ENCODE data around the gene MLYCD. TPM values are rescaled to one million over a fixed set of nuclear protein-coding genes. Genes with fewer than 3 reads are reported as not detected.

Gene MLYCD
- total RNA-seq, 1 donor from 2014 or later: 2.8 TPM

- H3K4me2 ChIP-seq (ENCODE audit: low read length): no peak overlapping the region
These were observed 24.9 kb downstream of the MLYCD start for GRCh38 chr16:83923581-83924365.

DNA sequence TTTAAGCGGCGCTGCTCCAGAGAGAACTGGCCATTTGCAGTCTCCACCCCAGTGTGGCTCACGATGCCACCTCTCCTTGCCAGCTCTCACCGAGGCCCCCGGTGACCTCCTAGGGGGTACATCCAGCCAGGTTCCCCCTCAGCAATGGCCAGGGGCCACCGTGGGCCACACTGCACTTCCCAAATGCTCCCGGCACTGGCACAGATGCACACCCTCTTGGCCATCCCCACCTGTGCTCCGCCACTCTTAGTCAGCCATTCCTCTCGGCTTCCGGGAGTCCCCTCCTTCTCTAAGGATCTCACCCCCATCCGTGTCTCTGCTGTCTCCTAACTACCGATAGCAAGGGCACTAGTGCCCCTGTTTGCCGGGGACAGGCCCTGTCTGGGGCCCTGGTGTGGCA lies 25.8 kb downstream of the MLYCD start:
- H3K4me1 ChIP-seq (ENCODE audit: insufficient read depth, low read length): peaks cover 4% of the 10 kb centered on the region
- H3K27me3 Mint-ChIP-seq (ENCODE audit: low read depth, unreplicated experiment): peaks cover 8% of the 10 kb centered on the region
- H3K27ac ChIP-seq (ENCODE audit: low read depth, low read length): no peak overlapping the region
- no peak overlapping the region for H3K4me2 ChIP-seq (ENCODE audit: low read length)
- H3K4me3 ChIP-seq (ENCODE audit: insufficient read depth, low read depth, low read length): no peak overlapping the region
- peaks cover 18% of the 10 kb centered on the region for H3K36me3 Mint-ChIP-seq (ENCODE audit: low read depth, unreplicated experiment)
- TF ChIP-seq EZH2 (IDR thresholded peaks at IDR 0.05; ENCODE audit: insufficient read depth, low read length): no peak
- TF ChIP-seq, protein P1, sequence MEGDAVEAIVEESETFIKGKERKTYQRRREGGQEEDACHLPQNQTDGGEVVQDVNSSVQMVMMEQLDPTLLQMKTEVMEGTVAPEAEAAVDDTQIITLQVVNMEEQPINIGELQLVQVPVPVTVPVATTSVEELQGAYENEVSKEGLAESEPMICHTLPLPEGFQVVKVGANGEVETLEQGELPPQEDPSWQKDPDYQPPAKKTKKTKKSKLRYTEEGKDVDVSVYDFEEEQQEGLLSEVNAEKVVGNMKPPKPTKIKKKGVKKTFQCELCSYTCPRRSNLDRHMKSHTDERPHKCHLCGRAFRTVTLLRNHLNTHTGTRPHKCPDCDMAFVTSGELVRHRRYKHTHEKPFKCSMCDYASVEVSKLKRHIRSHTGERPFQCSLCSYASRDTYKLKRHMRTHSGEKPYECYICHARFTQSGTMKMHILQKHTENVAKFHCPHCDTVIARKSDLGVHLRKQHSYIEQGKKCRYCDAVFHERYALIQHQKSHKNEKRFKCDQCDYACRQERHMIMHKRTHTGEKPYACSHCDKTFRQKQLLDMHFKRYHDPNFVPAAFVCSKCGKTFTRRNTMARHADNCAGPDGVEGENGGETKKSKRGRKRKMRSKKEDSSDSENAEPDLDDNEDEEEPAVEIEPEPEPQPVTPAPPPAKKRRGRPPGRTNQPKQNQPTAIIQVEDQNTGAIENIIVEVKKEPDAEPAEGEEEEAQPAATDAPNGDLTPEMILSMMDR (IDR thresholded peaks at IDR 0.05; ENCODE audit: insufficient read depth, low read depth, low read length): no peak
- peaks cover 3% of the 10 kb centered on the region for H3K4me1 Mint-ChIP-seq (ENCODE audit: low read depth, unreplicated experiment)
- H3K79me2 ChIP-seq (ENCODE audit: insufficient read depth, low read length): no peaks in the 10 kb centered on the region
- no peaks in the 10 kb centered on the region for H3K27me3 ChIP-seq (ENCODE audit: insufficient read depth, low read length)
- no peaks in the 10 kb centered on the region for H4K20me1 ChIP-seq (ENCODE audit: insufficient read depth, low read length)
- peaks cover 2% of the 10 kb centered on the region for H3K9me3 Mint-ChIP-seq (ENCODE audit: unreplicated experiment)
- FAIRE-seq (no peak), DNase-seq (ENCODE audit: low read depth) (no peak)
- no peak overlapping the region for H2AFZ ChIP-seq (ENCODE audit: low read depth, low read length)
- no peaks in the 10 kb centered on the region for H3K9me3 ChIP-seq (ENCODE audit: insufficient read depth, low read depth, low read length)
- H3K36me3 ChIP-seq (ENCODE audit: insufficient read depth, low read length): peaks cover 2% of the 10 kb centered on the region
- no peak overlapping the region for H3K27ac Mint-ChIP-seq (ENCODE audit: unreplicated experiment)
- no peak overlapping the region for H3K9ac ChIP-seq (ENCODE audit: low read length)
- no peak overlapping the region for H3K4me3 Mint-ChIP-seq (ENCODE audit: unreplicated experiment)

More at GRCh38 chr16:83923581-83924365, 24.9 kb downstream of the MLYCD start:
- peaks cover 8% of the 10 kb centered on the region for H3K27me3 Mint-ChIP-seq (ENCODE audit: low read depth, unreplicated experiment)
- no peak overlapping the region for H3K4me3 Mint-ChIP-seq (ENCODE audit: unreplicated experiment)
- no peaks in the 10 kb centered on the region for H3K27me3 ChIP-seq (ENCODE audit: insufficient read depth, low read length)
- peaks cover 3% of the 10 kb centered on the region for H3K4me1 Mint-ChIP-seq (ENCODE audit: low read depth, unreplicated experiment)
- no peaks in the 10 kb centered on the region for H3K9me3 ChIP-seq (ENCODE audit: insufficient read depth, low read depth, low read length)
- no peak for DNase-seq (ENCODE audit: low read depth)
- no peaks in the 10 kb centered on the region for H4K20me1 ChIP-seq (ENCODE audit: insufficient read depth, low read length)
- no peak overlapping the region for H3K4me3 ChIP-seq (ENCODE audit: insufficient read depth, low read depth, low read length)
- peaks cover 21% of the 10 kb centered on the region for H3K36me3 Mint-ChIP-seq (ENCODE audit: low read depth, unreplicated experiment)
- no peaks in the 10 kb centered on the region for H3K79me2 ChIP-seq (ENCODE audit: insufficient read depth, low read length)
- peaks cover 7% of the 10 kb centered on the region for H3K36me3 ChIP-seq (ENCODE audit: insufficient read depth, low read length)
- no peak overlapping the region for H3K27ac Mint-ChIP-seq (ENCODE audit: unreplicated experiment)
- peaks cover 4% of the 10 kb centered on the region for H3K4me1 ChIP-seq (ENCODE audit: insufficient read depth, low read length)
- no peak for FAIRE-seq
- peaks cover 2% of the 10 kb centered on the region for H3K9me3 Mint-ChIP-seq (ENCODE audit: unreplicated experiment)
- TF ChIP-seq EZH2 (IDR thresholded peaks at IDR 0.05; ENCODE audit: insufficient read depth, low read length): no peak
- TF ChIP-seq, protein P1 (IDR thresholded peaks at IDR 0.05; ENCODE audit: insufficient read depth, low read depth, low read length): no peak
- H2AFZ ChIP-seq (ENCODE audit: low read depth, low read length): no peak overlapping the region
- H3K9ac ChIP-seq (ENCODE audit: low read length): no peak overlapping the region
- H3K27ac ChIP-seq (ENCODE audit: low read depth, low read length): no peak overlapping the region

Data from astrocyte (in vitro differentiated cells and primary cell).